Endothelial cell of umbilical vein (primary cell): Measurements from ENCODE around the gene ALG11.

Source experiments
- EZH2 ChIP-seq: IDR thresholded peaks from 2 replicates; pipeline ENCODE4 v1.6.1; 2012; ENCODE audit warnings: borderline replicate concordance, low read depth, mild to moderate bottlenecking, moderate library complexity, low read length, inconsistent platforms; ENCODE audit not compliant: severe bottlenecking
- FOS ChIP-seq: IDR thresholded peaks from 2 replicates; pipeline ENCODE4 v1.6.1; 2011; ENCODE audit warnings: mild to moderate bottlenecking, low read length, moderate library complexity, borderline replicate concordance; ENCODE audit not compliant: insufficient read depth
- POLR2A ChIP-seq: IDR thresholded peaks from 2 replicates; pipeline ENCODE4 v1.6.1; 2012; ENCODE audit warnings: low read depth, mild to moderate bottlenecking, control low read depth, low read length
- TF ChIP-seq, protein P1 (sequence below), 2 donors: IDR thresholded peaks; 1 replicate in 1 of 2; 2 replicates in 1 of 2; pipeline ENCODE4 v1.5.1; 2011; ENCODE audit warnings: low read length in 2 of 2, mild to moderate bottlenecking in 2 of 2, moderate library complexity in 2 of 2, control low read depth in 1 of 2, inconsistent platforms in 1 of 2, low read depth in 1 of 2; ENCODE audit not compliant: insufficient read depth in 1 of 2; ENCODE audit errors: extremely low read depth in 1 of 2

GRCh38 chr13:52053460-52053859 is 41.3 kb downstream of the ALG11 start:
- TF ChIP-seq EZH2 (no peak), FOS (no peak), POLR2A (no peak)
- TF ChIP-seq, protein P1, sequence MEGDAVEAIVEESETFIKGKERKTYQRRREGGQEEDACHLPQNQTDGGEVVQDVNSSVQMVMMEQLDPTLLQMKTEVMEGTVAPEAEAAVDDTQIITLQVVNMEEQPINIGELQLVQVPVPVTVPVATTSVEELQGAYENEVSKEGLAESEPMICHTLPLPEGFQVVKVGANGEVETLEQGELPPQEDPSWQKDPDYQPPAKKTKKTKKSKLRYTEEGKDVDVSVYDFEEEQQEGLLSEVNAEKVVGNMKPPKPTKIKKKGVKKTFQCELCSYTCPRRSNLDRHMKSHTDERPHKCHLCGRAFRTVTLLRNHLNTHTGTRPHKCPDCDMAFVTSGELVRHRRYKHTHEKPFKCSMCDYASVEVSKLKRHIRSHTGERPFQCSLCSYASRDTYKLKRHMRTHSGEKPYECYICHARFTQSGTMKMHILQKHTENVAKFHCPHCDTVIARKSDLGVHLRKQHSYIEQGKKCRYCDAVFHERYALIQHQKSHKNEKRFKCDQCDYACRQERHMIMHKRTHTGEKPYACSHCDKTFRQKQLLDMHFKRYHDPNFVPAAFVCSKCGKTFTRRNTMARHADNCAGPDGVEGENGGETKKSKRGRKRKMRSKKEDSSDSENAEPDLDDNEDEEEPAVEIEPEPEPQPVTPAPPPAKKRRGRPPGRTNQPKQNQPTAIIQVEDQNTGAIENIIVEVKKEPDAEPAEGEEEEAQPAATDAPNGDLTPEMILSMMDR (IDR thresholded peaks at IDR 0.05; ENCODE audit: extremely low read depth in 1 of 2, insufficient read depth in 1 of 2, low read depth in 1 of 2, low read length in 2 of 2), result no peak
